PFSK-1 (cell line): ENCODE measurements around the gene PSKH1.

Experiments used
- POLR2AphosphoS5 ChIP-seq: IDR thresholded peaks from 2 replicates; pipeline ENCODE4 v1.6.1; 2012; ENCODE audit warnings: low read depth, mild to moderate bottlenecking, control low read depth, low read length, moderate library complexity
- SIN3A ChIP-seq: IDR thresholded peaks from 2 replicates; pipeline ENCODE4 v1.6.1; 2012; ENCODE audit warnings: mild to moderate bottlenecking, low read length, moderate library complexity, borderline replicate concordance; ENCODE audit not compliant: insufficient read depth
- TAF1 ChIP-seq: IDR thresholded peaks from 2 replicates; pipeline ENCODE4 v1.6.1; 2012; ENCODE audit warnings: low read length, control low read depth, borderline replicate concordance; ENCODE audit not compliant: insufficient read depth

GRCh38 chr16:67943619-67944504 is 50.8 kb downstream of the PSKH1 start, which contains the start of gene LCAT:
- TF ChIP-seq POLR2AphosphoS5 (no peak), TAF1 (no peak), SIN3A (no peak)
